GM10847 (cell line): ENCODE results near the gene PTPRQ.

Experiments
- POLR2A ChIP-seq: IDR thresholded peaks from 2 replicates; pipeline ENCODE4 v1.6.1; 2011; ENCODE audit not compliant: insufficient read length; ENCODE audit errors: extremely low read depth

The PTPRQ gene

DNA sequence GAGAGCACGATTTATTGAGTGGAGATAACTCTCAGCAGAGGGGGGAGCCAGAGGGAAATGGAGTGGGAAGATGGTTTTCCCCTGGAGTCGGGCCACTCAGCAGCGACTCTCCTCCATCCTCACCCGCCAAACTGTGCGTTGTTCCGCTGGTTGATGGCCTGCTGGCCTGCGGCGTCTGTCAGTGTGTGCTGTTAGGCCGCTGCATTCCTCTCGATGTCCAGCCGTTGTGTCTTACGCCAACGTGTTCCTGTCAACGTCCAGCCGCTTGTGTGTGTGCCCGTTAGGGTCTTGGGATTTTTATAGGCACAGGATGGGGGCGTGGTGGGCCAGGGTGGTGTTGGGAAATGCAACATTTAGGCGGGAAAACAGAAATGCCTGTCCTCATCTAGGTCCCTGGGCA is 69.2 kb downstream of the PTPRQ start:
- no peak for TF ChIP-seq POLR2A

DNA sequence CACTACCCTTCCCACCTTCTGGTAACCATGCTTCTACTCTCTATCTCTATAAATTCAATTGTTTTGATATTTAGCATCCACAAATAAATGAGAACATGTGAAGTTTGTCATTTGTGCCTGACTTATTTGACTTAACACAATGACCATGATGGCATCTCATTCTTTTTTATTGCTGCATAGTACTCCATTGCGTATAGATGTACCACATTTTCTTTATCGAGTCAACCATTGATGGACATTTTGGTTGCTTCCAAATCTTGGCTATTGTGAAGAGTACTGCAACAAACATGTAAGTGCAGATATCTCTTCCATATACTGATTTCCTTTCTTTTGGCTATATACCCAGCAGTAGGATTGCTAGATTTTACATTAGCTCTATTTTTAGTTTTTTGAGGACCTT is 73.6 kb downstream of the PTPRQ start:
- TF ChIP-seq POLR2A, result no peak

DNA sequence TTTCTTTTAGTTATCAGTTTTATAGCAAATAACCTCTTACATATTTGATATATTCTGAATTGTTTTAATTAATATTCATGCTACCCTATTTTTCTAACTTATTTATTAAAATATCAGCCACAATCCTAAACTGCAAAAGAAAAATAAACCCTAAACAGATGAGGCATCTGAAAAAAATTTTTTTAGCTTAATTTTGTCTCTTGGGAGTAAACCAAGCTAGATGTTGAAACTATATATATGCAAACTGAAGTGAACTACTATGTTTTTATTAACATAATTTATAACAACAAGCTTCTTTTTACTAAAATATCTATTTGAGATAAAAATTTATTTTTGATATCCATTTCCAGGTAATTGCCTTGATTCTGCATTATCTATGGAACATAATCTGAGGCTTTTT is 87.6 kb downstream of the PTPRQ start:
- TF ChIP-seq POLR2A, result no peak

DNA sequence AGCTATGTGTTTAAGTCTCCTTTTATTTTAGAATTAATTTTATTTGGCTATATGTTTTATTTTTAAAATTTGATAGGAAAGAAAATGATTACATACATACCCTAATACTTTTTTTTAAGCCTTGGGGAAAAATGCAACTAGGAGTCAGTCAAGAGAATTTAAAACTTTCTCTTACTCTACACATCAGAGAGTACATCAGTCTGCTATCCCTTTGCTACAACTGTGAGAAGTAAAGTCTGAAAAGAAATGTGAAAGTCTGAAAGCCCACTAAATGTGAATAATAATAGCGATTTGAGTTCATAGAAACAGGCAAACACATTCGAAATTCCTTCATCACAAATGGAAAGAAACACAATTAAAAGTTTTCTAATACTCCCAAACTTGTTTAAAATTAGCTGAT is 95.0 kb downstream of the PTPRQ start:
- no peak for TF ChIP-seq POLR2A

DNA sequence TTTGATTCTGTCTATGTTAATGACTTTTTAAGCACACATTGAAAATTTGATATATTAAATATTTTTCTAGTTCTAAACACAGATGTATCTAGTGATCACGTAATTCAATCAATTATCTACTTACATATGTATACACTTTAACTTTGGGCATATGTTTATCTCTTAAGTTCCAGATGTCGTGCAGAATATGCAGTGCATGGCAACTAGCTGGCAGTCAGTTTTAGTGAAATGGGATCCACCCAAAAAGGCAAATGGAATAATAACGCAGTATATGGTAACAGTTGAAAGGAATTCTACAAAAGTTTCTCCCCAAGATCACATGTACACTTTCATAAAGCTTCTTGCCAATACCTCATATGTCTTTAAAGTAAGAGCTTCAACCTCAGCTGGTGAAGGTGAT is 105.3 kb downstream of the PTPRQ start:
- no peak for TF ChIP-seq POLR2A

DNA sequence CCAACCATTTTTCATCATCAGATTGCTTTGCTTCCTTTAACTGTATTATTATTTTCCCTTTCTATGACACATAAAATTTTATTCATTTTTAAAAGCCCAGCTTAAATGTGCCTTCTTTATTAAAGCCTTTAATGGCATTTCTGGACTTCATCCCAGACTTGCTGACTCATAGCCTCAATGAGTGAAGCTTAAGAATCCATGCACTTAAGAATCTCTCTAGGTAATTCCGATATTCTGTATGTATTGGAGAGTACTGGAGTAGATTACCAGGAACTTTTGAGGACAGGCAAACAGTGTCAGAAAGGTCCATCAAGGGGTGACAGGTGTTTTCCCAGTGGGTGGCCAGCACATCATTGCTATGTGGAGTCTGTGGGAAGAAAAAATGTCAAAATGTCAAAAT is 107.9 kb downstream of the PTPRQ start:
- no peak for TF ChIP-seq POLR2A

DNA sequence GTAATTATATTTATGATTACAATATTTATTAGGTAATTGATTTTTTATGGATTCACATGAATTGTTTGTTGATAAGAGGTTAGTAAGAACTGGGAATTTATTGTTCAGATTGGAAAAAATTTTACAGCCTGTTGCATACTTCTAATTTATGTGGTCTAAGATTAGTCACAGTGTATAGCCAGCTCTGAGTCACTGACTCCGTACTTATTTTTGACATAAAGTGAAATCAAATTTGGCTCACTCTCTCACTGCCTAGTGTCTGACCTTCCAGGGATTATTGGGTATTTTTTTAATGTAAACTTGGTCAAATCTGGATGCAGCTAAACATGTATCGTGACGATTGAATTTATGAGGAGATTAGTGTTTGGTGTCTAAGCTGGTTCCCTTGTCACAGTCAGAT is 109.3 kb downstream of the PTPRQ start:
- TF ChIP-seq POLR2A, result no peak

DNA sequence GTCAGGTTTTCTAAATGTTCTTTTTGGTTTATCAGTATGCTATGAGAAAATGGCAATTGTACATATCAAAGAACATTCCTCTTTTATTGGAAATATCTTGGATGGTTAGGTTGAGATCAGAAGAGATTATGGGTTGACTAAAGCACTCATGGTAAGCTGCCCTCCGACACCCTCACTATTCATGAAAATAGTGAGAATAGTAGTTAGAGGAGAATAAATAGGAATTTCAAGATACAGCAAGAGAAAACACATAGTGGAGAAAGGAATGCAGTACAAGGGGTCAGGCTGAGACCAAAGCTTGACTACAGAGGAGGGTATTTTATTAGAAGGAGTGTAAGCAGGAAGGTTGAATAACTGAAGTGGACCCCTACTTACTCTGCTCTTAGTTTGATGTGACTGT is 112.5 kb downstream of the PTPRQ start:
- no peak for TF ChIP-seq POLR2A

DNA sequence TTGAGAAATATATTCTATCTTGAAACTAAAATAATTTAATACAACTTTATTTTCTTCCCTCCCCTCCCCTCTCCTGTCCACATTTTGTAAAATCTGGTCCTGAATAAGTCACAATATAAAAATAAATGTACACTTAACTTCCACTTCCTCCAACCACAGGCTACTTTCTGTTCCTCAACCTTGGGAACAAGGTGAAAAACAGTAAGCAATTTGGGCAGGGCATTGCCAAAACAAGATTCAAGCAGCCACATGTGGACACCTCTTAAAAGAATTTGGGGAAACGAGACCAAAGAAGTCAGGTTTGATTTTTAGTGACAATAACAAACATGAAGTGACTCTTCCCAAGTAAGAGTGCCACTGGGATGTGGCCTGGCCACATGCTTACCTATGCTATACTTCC is 115.7 kb downstream of the PTPRQ start:
- TF ChIP-seq POLR2A, result no peak

DNA sequence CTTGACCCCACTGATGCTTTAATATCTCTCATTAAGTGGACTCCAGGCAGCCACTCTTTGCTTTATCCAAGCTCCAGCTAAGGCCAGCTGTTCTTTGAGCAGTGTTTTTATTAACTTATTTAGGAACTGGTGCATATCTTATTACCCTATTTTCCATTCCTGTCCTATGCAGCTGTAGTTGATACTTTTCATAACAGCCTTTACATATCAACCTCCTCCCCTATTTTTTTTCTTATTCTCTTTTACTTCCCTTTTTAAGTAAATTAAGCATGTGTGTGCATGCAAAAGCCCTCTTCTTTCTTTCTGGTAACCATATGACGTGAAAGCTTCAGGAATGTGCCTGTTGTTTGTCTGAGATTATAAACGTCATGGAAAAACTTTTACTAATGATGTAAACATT is 121.2 kb downstream of the PTPRQ start:
- no peak for TF ChIP-seq POLR2A

DNA sequence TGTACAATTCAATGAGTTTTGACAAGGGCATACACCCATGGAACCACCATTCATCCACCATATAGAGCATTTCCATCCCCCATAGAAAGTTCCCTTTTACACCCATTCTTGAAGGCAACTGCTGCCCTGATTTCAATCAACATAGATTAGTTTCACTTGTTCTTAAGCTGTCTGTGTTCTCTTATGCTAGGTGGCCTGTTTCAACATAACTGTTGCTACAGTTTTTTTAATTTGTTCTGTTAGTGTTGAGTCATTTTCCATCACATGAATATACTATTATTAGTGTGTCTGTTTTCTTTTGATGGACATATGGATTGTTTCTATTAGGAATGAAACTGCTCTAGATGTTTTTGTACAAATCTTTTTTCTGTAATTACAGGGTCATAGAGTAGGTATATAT is 123.4 kb downstream of the PTPRQ start:
- no peak for TF ChIP-seq POLR2A

DNA sequence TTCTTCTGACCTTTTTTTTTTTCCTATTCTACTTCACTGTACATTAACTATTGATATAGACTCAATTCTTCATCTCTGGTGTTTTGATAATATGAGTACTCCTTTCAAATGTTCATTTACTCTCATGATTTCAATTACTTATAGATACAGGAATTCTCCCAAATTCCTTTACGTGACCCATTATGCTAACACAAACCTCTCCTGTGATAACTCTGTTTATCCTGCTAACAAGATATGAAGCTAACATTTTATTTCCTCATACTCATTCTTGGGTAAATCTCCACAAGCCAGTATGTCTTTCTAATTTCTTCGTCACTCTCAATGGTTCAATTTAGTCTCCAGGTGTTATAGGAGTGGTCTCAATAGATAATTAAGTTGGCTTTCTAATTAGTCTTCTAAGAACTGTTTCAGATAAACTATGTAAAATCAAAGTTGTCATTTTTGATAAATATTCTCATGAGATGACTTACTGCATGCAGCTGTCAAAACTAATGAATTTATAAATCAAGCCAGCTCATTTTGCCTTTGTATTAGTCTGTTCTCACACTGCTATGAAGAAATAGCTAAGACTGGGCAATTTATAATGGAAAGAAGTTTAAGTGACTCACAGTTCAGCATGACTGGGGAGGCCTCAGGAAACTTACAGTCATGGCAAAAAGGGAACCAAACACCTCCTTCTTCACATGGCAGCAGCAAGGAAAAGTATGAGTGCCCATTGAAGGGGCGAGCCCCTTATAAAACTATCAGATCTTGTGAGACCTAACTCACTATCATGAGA is 132.8 kb downstream of the PTPRQ start:
- no peak for TF ChIP-seq POLR2A

DNA sequence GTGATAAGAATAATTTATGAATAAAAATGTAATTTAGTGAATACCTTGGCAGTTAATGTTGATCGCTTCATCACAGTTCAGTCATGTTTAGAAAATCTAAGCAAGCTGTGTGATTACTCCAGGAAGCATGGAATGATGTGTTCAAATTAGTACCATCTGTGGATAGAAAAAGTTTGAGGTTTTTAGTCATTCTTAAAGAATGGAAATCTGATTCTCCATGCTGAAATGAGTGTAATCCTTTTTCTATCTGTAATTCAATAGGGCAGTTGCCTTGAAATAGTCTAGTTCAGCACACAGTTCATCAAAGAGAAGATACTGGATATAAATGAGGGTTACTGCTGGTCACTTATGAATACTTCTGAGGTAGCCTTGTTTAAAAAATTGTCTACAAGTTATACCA is 136.2 kb downstream of the PTPRQ start:
- TF ChIP-seq POLR2A, result no peak

DNA sequence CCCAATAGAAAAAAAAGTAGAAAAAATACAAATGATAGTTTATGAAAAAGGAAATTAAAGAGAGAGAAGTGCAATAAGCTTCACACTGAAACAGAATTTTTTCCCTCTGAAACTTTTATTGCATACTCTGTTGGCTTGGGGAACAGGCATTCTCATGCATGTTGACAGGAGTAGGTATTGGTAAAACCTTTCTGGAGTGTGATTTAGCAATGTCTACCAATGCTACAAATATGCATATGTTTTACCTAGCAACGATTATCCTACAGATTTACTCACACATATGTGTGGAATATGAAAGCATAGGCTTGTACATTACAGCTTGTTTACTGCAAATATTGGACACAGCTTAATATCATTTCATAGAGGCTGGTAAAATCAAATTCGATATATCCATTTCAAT is 137.7 kb downstream of the PTPRQ start:
- TF ChIP-seq POLR2A, result no peak

DNA sequence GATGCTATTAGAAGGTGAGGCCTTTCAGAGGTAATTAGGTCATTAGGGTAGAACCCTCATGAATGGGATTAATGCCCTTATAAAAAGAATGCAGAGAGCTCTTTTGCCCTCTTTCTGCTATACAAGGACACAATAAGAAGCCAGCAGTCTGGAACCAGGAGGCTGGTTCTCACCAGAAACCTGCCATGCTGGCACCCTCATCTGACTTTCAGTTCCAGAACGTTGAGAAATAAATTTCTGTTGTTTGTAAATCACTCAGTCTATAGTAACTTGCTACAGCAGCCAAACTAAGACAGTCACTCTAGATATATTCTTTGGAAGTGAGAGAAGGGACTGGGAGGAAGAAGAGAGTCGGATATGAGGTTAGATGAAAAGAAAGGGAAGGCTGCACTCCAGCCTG is 138.4 kb downstream of the PTPRQ start:
- no peak for TF ChIP-seq POLR2A

DNA sequence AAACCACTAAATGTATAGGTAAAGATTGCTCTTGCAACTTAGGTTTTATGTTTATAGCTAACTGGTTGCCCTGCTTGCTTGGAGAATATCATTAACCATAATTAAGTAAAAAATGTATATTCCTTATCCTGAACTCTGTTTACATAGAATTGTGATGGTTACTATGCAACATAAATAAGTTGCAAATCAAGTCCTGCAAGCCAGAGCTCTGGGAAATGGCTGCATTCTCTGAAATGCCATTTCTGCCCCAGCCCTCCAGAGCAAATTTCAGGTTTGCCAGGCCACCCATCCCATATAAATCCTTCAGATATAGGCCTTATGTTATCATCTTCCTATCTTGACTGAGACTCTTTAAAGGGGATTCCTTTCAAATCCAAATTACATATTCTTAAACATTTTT is 145.0 kb downstream of the PTPRQ start:
- no peak for TF ChIP-seq POLR2A

DNA sequence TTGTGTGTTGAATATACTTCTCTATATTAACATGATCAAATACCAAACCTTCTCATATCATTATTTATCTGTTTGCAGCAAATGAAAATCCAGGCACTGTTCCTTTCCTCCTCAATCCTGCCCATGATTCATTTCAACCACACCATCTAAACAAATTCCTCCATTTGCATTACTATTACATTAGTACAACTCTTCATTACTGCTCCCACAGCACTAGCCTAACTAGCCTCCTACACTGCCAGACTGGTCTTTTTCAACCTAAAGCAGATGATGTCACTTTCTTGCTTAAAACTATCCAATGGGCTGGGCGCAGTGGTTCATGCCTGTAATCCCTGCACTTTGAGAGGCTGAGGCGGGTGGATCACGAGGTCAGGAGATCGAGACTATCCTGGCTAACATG is 146.1 kb downstream of the PTPRQ start:
- TF ChIP-seq POLR2A, result no peak
